HepG2 (cell line): ENCODE measurements around the gene ADGRD1.

Experiments
- ARID3A ChIP-seq: IDR thresholded peaks from 2 replicates; pipeline ENCODE4 v1.6.1; 2012; ENCODE audit warnings: low read depth, low read length, improper control_type of control experiment
- ATF2 ChIP-seq: sonication (generic); formaldehyde crosslinking; IDR thresholded peaks from 2 replicates; pipeline ENCODE4 v1.4.0; 2020; ENCODE audit warnings: missing genetic modification reagents
- BRF2 ChIP-seq: sonication (generic); formaldehyde crosslinking; IDR thresholded peaks from 2 replicates; pipeline ENCODE4 v1.8.1; 2022; ENCODE audit warnings: mild to moderate bottlenecking, missing genetic modification reagents
- CTCF ChIP-seq: sonication (generic); formaldehyde crosslinking; IDR thresholded peaks from 2 replicates; pipeline ENCODE4 v1.5.0; 2020; ENCODE audit warnings: mild to moderate bottlenecking, missing genetic modification reagents, moderate library complexity
- KDM5A ChIP-seq: fragments of 200-600 bp; sonication (generic); IDR thresholded peaks from 2 replicates; pipeline ENCODE4 v1.7.0; 2018; ENCODE audit warnings: antibody characterized with exemption, mild to moderate bottlenecking, low read length, borderline replicate concordance
- MAX ChIP-seq: IDR thresholded peaks from 2 replicates; pipeline ENCODE4 v1.6.1; 2012; ENCODE audit warnings: inconsistent platforms
- NBN ChIP-seq: fragments of 450-650 bp; conservative IDR thresholded peaks from 2 replicates; pipeline ENCODE4 v1.6.1; 2017
- POLR2AphosphoS2 ChIP-seq: IDR thresholded peaks from 2 replicates; pipeline ENCODE4 v1.6.1; 2011; ENCODE audit warnings: low read depth, low read length, improper control_type of control experiment
- TAF1 ChIP-seq: sonication (generic); formaldehyde crosslinking; IDR thresholded peaks from 2 replicates; pipeline ENCODE4 v1.4.0; 2020; ENCODE audit warnings: missing genetic modification reagents
- TBX3 ChIP-seq: fragments of 450-650 bp; IDR thresholded peaks from 2 replicates; pipeline ENCODE4 v1.6.1; 2017; ENCODE audit warnings: antibody characterized with exemption, mild to moderate bottlenecking, inconsistent platforms, borderline replicate concordance
- THAP11 ChIP-seq: IDR thresholded peaks from 2 replicates; pipeline ENCODE4 v1.6.1; 2016; ENCODE audit warnings: missing biosample characterization, missing genetic modification reagents
- YY1 ChIP-seq: IDR thresholded peaks from 2 replicates; pipeline ENCODE4 v1.6.1; 2011; ENCODE audit warnings: low read length, low read depth, moderate library complexity, mild to moderate bottlenecking; ENCODE audit not compliant: insufficient read depth, insufficient replicate concordance
- ZMYM2 ChIP-seq: sonication (generic); formaldehyde crosslinking; IDR thresholded peaks from 2 replicates; pipeline ENCODE4 v1.8.0; 2022; ENCODE audit warnings: mild to moderate bottlenecking, missing genetic modification reagents
- ZNF639 ChIP-seq: conservative IDR thresholded peaks from 2 replicates; pipeline ENCODE4 v1.6.1; 2018; ENCODE audit warnings: missing genetic modification reagents

GRCh38 chr12:131096681-131097181 is 143.0 kb downstream of the ADGRD1 start:
- no peak for TF ChIP-seq KDM5A
- no peak for TF ChIP-seq TAF1 (CRISPR knock-in tag)
- TF ChIP-seq YY1, result no peak
- no peak for TF ChIP-seq MAX
- no peak for TF ChIP-seq ARID3A
- TF ChIP-seq ZNF639, result no peak
- TF ChIP-seq TBX3, result no peak
- TF ChIP-seq ZMYM2 (CRISPR knock-in tag), result no peak
- TF ChIP-seq CTCF (CRISPR knock-in tag), result no peak
- no peak for TF ChIP-seq POLR2AphosphoS2
- no peak for TF ChIP-seq BRF2 (CRISPR knock-in tag)
- no peak for TF ChIP-seq THAP11 (CRISPR knock-in tag)
- no peak for TF ChIP-seq NBN
- no peak for TF ChIP-seq ATF2 (CRISPR knock-in tag)
